Kidney epithelial cell (primary cell): ENCODE results near the gene TMEM259. TPM values are rescaled to one million over a fixed set of nuclear protein-coding genes. Genes with fewer than 3 reads are reported as not detected.

Source experiments
- DNase-seq: peaks from one replicate; pipeline ENCODE4 v3.0.0-alpha.2; 2010; ENCODE audit warnings: low read depth
- H3K27me3 ChIP-seq: 2 replicates; pipeline ENCODE4 v1.6.0; 2011; ENCODE audit warnings: low read length; ENCODE audit not compliant: control insufficient read depth, insufficient read depth
- H3K36me3 ChIP-seq: 2 replicates; pipeline ENCODE4 v1.5.1; 2011; ENCODE audit warnings: low read length; ENCODE audit not compliant: control insufficient read depth, insufficient read depth
- H3K4me3 ChIP-seq: 2 replicates; pipeline ENCODE4 v1.5.1; 2011; ENCODE audit warnings: low read depth, mild to moderate bottlenecking, control low read depth, low read length
- CTCF ChIP-seq: IDR thresholded peaks from 2 replicates; pipeline ENCODE4 v1.5.1; 2011; ENCODE audit warnings: mild to moderate bottlenecking, moderate library complexity, low read length, control low read depth, inconsistent platforms; ENCODE audit not compliant: insufficient read depth, poor library complexity, severe bottlenecking
- total RNA-seq: library from RNA; depleted of rRNA; stranded (reverse); fragments of >200 nt; gene quantifications from 2 replicates; pipeline ENCODE4 v1.2.3, GENCODE V29; 2015

Gene TMEM259
- total RNA-seq, 1 donor from 2014 or later = 204 TPM

- Histone ChIP-seq H3K27me3 (no peaks in the 10 kb centered on the region), H3K36me3 (no peaks in the 10 kb centered on the region), H3K4me3 (no peak overlapping the region)
- TF ChIP-seq CTCF = no peak
- peak; percentile 77 for DNase-seq
Observed at GRCh38 chr19:1016647-1017114, 4.2 kb downstream of the TMEM259 start.

GRCh38 chr19:1015782-1016646, 4.9 kb downstream of the TMEM259 start:
- Histone ChIP-seq H3K36me3 (no peaks in the 10 kb centered on the region), H3K27me3 (no peaks in the 10 kb centered on the region), H3K4me3 (no peak overlapping the region)
- TF ChIP-seq CTCF = no peak
- no peak for DNase-seq

GRCh38 chr19:1015061-1015781, 5.7 kb downstream of the TMEM259 start:
- DNase-seq = no peak
- H3K36me3 ChIP-seq = no peaks in the 10 kb centered on the region
- no peaks in the 10 kb centered on the region for H3K27me3 ChIP-seq
- H3K4me3 ChIP-seq = no peak overlapping the region
- TF ChIP-seq CTCF = no peak

GRCh38 chr19:1014161-1015060, 6.5 kb downstream of the TMEM259 start:
- no peak for TF ChIP-seq CTCF
- Histone ChIP-seq H3K4me3 (no peak overlapping the region), H3K27me3 (no peaks in the 10 kb centered on the region), H3K36me3 (no peaks in the 10 kb centered on the region)
- DNase-seq = no peak

GRCh38 chr19:1013218-1013617, 7.7 kb downstream of the TMEM259 start:
- H3K36me3 ChIP-seq = no peaks in the 10 kb centered on the region
- DNase-seq = no peak
- TF ChIP-seq CTCF = no peak
- no peaks in the 10 kb centered on the region for H3K27me3 ChIP-seq
- H3K4me3 ChIP-seq = no peak overlapping the region
